ENCODE results near the gene PCDHA1. TPM values are rescaled to one million over a fixed set of nuclear protein-coding genes. Genes with fewer than 3 reads are reported as not detected.
"Not testable (repeated sequence)": the region's sequence is repeated elsewhere in the genome, so short reads cannot be mapped to it uniquely, and the experiment has no call there.

The PCDHA1 gene
- total RNA-seq, 4 donors from 2014 or later: not detected

- Histone ChIP-seq H3K4me1 (no peaks in the 10 kb centered on the region), H3K36me3 (no peaks in the 10 kb centered on the region), H3K27me3 (peaks cover 58% of the 10 kb centered on the region), H3K9me3 (peaks cover 0 to 55% (median 3%) of the 10 kb centered on the region in 3 donors), H3K4me3 (no peak overlapping the region), H3K27ac (no peak overlapping the region)
- no peak for TF ChIP-seq CTCF (IDR thresholded peaks at IDR 0.05)
- TF ChIP-seq EP300 (IDR thresholded peaks at IDR 0.05): no peak
- TF ChIP-seq POLR2A (IDR thresholded peaks at IDR 0.05): no peak
- no peak for TF ChIP-seq POLR2AphosphoS5 (IDR thresholded peaks at IDR 0.05)
- no peak for ATAC-seq
- WGBS, 2 donors (ENCODE audit: low coverage in 1 of 2): no CpG with 5 or more reads among the region's 53 CpGs
Measured at GRCh38 chr5:140802781-140803271, 16.9 kb downstream of the PCDHA1 start.

GRCh38 chr5:140806834-140807775 lies 21.2 kb downstream of the PCDHA1 start, which contains the start of gene PCDHA4:
TSS of gene PCDHA4 (plus strand) at chr5:140807068.
- peak within 1 kb of the TSS; percentile 21 to 40 for H3K4me3 ChIP-seq
- H3K4me1 ChIP-seq: no peaks in the 10 kb centered on the region
- TF ChIP-seq CTCF (IDR thresholded peaks at IDR 0.05) (peak in 1 of 4 experiments; percentile 48), POLR2AphosphoS5 (IDR thresholded peaks at IDR 0.05) (no peak), POLR2A (IDR thresholded peaks at IDR 0.05) (no peak)
- peak within 1 kb of the TSS in 2 of 4 donors; percentile 19 to 53 for H3K27ac ChIP-seq
- ATAC-seq: no peak
- 20 to 35% methylated on average over 8 to 9 of the region's 47 CpGs for WGBS, 2 donors (ENCODE audit: low coverage in 1 of 2)
- H3K36me3 ChIP-seq: no peaks in the 10 kb centered on the region
- peaks cover 59% of the 10 kb centered on the region for H3K27me3 ChIP-seq
- H3K9me3 ChIP-seq: peaks cover 0 to 76% (median 0%) of the 10 kb centered on the region in 3 donors

GRCh38 chr5:140808241-140808888 lies 22.4 kb downstream of the PCDHA1 start:
- H3K27ac ChIP-seq, H3K4me1 ChIP-seq, H3K4me3 ChIP-seq, H3K36me3 ChIP-seq, ATAC-seq: not testable (repeated sequence)
- peaks cover 0 to 63% (median 0%) of the 10 kb centered on the region in 3 donors for H3K9me3 ChIP-seq
- H3K27me3 ChIP-seq: peaks cover 47% of the 10 kb centered on the region
- 50 to 69% methylated on average over 4 to 6 of the region's 62 CpGs for WGBS, 2 donors (ENCODE audit: low coverage in 1 of 2)

- Histone ChIP-seq H3K27ac (no peak overlapping the region), H3K9me3 (peaks cover 0 to 58% (median 0%) of the 10 kb centered on the region in 3 donors), H3K4me3 (no peak overlapping the region), H3K36me3 (no peaks in the 10 kb centered on the region), H3K4me1 (no peaks in the 10 kb centered on the region), H3K27me3 (peaks cover 46% of the 10 kb centered on the region)
- no peak for ATAC-seq
- WGBS, 2 donors (ENCODE audit: low coverage in 1 of 2): 78% methylated on average over 12 of the region's 43 CpGs; no CpG with 5 or more reads in 1 of the 2 donors
- TF ChIP-seq POLR2A (IDR thresholded peaks at IDR 0.05) (no peak), EP300 (IDR thresholded peaks at IDR 0.05) (no peak)
Measured at GRCh38 chr5:140808889-140809291, 22.9 kb downstream of the PCDHA1 start.

GRCh38 chr5:140821375-140822280 lies 35.7 kb downstream of the PCDHA1 start, which contains the start of gene PCDHA5:
TSS of gene PCDHA5 (plus strand) at chr5:140821613.
- H3K4me3 ChIP-seq: peak within 1 kb of the TSS in 1 of 2 donors; percentile 7
- no peaks in the 10 kb centered on the region for H3K36me3 ChIP-seq
- peaks cover 39% of the 10 kb centered on the region for H3K27me3 ChIP-seq
- no peak within 1 kb of the TSS for H3K27ac ChIP-seq
- 12 to 21% methylated on average over 13 to 30 of the region's 39 CpGs for WGBS, 2 donors (ENCODE audit: low coverage in 1 of 2)
- TF ChIP-seq EP300 (IDR thresholded peaks at IDR 0.05) (no peak), CTCF (IDR thresholded peaks at IDR 0.05) (peak in 1 of 4 experiments; percentile 46)
- H3K4me1 ChIP-seq: no peaks in the 10 kb centered on the region
- H3K9me3 ChIP-seq: peaks cover 0 to 28% (median 0%) of the 10 kb centered on the region in 3 donors
- no peak for ATAC-seq
